Stomach (tissue), 4 donors: ENCODE data around the gene B2M.
A peak's percentile ranks its signal among the peaks of the same experiment; 100 is the strongest.

Experiments used
- CTCF ChIP-seq, 7 experiments: fragments of 450-650 bp in 4 of 7; fragments of 200-600 bp in 3 of 7; sonication (generic) in 3 of 7; IDR thresholded peaks; one replicate each; pipeline ENCODE4 v1.5.1; 2016 to 2019; ENCODE audit warnings: antibody characterized with exemption in 7 of 7, control low read depth in 2 of 7, mild to moderate bottlenecking in 1 of 7
- EP300 ChIP-seq: sonication (generic); formaldehyde crosslinking; IDR thresholded peaks from one replicate; pipeline ENCODE4 v1.6.1; 2017; ENCODE audit warnings: antibody characterized with exemption
- POLR2A ChIP-seq, 4 donors: fragments of 450-650 bp; IDR thresholded peaks; one replicate each; pipeline ENCODE4 v1.6.1; 2016; ENCODE audit warnings: antibody characterized with exemption in 4 of 4, control low read depth in 2 of 4, mild to moderate bottlenecking in 1 of 4, moderate library complexity in 1 of 4
- POLR2AphosphoS5 ChIP-seq, 3 donors: sonication (generic); formaldehyde crosslinking; IDR thresholded peaks; one replicate each; pipeline ENCODE4 v1.6.1; 2016; ENCODE audit warnings: antibody characterized with exemption in 3 of 3

- TF ChIP-seq CTCF (IDR thresholded peaks at IDR 0.05), result no peak
- no peak for TF ChIP-seq EP300
- TF ChIP-seq POLR2A (IDR thresholded peaks at IDR 0.05), result no peak
- peak; percentile 15 to 81 (median 77) for TF ChIP-seq POLR2AphosphoS5 (IDR thresholded peaks at IDR 0.05)
These were observed 15.5 kb downstream of the B2M start for GRCh38 chr15:44726568-44727484.
